Endothelial cell of umbilical vein (primary cell): ENCODE measurements around the gene SLCO6A1.

Experiments
- POLR2AphosphoS5 ChIP-seq: IDR thresholded peaks from 2 replicates; pipeline ENCODE4 v1.6.1; 2012; ENCODE audit warnings: low read depth, mild to moderate bottlenecking, control low read depth, low read length, moderate library complexity; ENCODE audit not compliant: insufficient read depth
- TF ChIP-seq, protein P1 (sequence below), 2 donors: IDR thresholded peaks; 1 replicate in 1 of 2; 2 replicates in 1 of 2; pipeline ENCODE4 v1.5.1; 2011; ENCODE audit warnings: low read length in 2 of 2, mild to moderate bottlenecking in 2 of 2, moderate library complexity in 2 of 2, control low read depth in 1 of 2, inconsistent platforms in 1 of 2, low read depth in 1 of 2; ENCODE audit not compliant: insufficient read depth in 1 of 2; ENCODE audit errors: extremely low read depth in 1 of 2

DNA sequence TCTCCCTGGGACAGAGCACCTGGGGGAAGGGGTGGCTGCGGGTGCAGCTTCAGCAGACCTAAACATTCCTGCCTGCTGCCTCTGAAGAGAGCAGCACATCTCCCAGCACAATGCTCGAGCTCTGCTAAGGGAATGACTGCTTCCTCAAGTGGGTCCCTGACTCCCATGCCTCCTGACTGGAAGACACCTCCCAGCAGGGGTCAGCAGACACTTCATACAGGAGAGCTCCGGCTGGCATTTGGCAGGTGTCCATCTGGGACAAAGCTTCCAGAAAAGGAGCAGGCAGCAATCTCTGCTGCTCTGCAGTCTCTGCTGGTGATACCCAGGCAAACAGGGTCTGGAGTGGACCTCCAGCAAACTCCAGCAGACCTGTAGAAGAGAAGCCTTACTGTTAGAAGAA lies 77.2 kb downstream of the SLCO6A1 start:
- no peak for TF ChIP-seq POLR2AphosphoS5
- TF ChIP-seq, protein P1, sequence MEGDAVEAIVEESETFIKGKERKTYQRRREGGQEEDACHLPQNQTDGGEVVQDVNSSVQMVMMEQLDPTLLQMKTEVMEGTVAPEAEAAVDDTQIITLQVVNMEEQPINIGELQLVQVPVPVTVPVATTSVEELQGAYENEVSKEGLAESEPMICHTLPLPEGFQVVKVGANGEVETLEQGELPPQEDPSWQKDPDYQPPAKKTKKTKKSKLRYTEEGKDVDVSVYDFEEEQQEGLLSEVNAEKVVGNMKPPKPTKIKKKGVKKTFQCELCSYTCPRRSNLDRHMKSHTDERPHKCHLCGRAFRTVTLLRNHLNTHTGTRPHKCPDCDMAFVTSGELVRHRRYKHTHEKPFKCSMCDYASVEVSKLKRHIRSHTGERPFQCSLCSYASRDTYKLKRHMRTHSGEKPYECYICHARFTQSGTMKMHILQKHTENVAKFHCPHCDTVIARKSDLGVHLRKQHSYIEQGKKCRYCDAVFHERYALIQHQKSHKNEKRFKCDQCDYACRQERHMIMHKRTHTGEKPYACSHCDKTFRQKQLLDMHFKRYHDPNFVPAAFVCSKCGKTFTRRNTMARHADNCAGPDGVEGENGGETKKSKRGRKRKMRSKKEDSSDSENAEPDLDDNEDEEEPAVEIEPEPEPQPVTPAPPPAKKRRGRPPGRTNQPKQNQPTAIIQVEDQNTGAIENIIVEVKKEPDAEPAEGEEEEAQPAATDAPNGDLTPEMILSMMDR (IDR thresholded peaks at IDR 0.05; ENCODE audit: extremely low read depth in 1 of 2, insufficient read depth in 1 of 2, low read depth in 1 of 2, low read length in 2 of 2) = no peak
